Activated CD4-positive, alpha-beta T cell treated with anti-CD3 and anti-CD28 coated beads for 24 hours (primary cell): Measurements from ENCODE around the gene XDH.

Source experiments
- DNase-seq, 2 donors: peaks; one replicate each; pipeline ENCODE4 v3.0.0-alpha.2; 2020; ENCODE audit warnings: low read depth in 2 of 2

The XDH gene

DNA sequence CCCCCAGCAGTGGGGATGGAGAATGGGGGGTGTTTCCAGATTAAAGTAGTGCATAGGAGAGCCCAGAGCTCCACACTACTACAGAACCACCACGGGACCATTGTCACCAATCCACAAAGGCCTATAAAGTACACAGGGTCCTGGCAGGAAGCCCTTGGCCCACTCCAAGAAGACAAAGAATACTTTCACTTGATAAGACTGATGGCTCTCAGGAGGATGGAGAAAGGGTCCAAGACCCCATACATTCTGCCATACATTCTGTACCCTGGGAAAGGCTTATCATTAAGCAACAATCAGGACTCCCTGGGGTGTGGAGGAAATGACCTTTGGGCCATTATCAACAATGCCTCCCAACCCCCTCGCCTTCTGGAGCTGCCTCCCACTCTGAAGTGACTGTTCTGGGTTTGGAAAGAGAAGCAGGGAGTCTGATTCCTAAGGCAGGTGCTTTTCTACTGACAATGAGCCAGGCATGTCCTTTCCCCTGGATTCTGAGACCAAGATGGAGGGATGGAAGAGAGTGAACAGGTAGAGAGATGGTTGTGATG is 85.4 kb downstream of the XDH start:
- DNase-seq: no peak

DNA sequence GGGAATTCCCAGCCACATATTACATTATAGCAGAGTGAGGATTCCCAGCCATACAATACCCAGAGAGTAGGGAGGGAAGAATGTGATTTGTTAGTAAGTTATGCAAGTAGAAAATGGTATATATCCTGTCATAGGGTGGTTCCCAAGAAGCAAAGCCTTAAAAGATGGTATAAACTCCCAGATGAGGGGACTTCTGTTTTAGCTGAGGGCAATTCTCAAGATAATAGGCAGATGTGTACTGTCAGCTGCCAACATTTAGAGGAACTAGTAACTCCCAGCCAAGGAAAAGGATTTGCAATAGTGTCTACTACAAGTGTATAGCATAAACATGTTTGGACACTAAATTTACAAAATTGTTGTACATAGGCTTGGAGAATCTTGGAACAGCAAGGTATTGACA is 86.5 kb downstream of the XDH start:
- DNase-seq: no peak

- no peak for DNase-seq
Measured at GRCh38 chr2:31327505-31327904, 87.0 kb downstream of the XDH start.

- DNase-seq: no peak
Measured at GRCh38 chr2:31324016-31324633, 90.4 kb downstream of the XDH start.

DNA sequence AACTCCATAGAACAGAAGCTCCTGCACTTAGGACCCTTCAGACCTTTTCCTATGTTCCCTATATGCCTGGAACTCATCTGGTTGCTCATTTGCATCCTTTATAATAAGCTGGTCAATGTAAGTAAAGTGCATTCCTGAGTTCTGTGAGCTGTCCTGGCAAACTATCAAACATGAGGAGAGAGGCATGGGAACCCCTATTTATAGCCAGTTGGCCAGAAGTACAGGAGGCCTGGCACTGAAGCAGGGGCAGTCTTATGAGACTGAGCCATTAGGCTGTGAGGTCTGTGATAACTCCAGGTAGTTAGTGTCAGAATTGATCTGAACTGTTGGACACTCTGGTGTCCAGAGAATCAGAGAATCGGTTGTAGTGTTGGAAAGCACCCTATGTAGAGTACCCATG is 92.2 kb downstream of the XDH start:
- DNase-seq: no peak

- no peak for DNase-seq
Measured at GRCh38 chr2:31319406-31320175, 95.0 kb downstream of the XDH start.

DNA sequence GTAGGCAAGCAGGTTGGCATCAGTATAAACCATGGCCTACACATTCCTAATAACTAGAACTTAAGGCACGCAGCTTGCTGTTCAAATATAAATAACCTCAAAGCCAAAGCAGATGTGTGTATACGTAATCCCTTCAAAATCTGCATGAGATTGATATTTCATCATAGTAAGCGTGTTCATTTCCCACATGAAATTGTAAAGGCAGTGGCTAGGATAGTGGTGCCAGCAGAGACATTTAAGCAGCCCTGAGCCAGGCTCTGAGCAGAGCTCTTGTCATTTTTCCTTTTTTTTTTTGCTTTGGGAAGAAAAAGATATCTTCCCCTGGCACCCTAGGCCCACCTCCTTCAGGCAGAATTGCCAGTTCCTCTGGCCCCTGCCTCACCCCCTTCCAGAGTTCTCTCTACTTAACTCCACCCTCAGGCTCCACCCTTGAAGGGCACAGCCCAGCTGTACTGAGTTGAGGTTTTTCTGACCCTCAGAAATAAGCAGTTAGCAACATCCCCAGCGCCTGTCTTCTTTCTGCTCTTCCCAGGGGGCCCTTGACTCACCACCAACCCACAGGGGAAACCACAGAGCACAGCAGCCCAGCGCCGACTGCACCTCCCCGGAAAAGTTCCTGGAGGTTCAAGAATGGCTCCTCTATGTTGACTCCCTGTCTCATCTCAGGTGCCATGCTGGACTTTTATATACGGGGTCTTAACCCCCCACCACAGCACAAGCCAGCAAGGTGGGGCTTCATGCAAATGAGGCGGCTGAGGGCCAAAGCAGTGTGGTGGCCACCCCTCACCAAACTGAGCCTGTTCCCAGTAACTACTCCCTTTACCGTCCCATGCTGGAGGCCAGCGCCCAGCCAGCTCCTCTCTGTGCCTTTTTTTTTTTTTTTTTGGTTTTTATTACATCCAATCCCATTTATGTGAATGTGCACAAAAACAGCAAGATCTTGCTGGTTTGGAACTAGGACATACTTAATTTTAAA is 95.9 kb downstream of the XDH start:
- peak in 1 of 2 donors; percentile 18 for DNase-seq

- DNase-seq: no peak
Measured at GRCh38 chr2:31317396-31317795, 97.1 kb downstream of the XDH start.

- no peak for DNase-seq
Measured at GRCh38 chr2:31314761-31315160, 99.8 kb downstream of the XDH start.

- DNase-seq: no peak
Measured at GRCh38 chr2:31312898-31313297, 101.6 kb downstream of the XDH start.

- no peak for DNase-seq
Measured at GRCh38 chr2:31304816-31305215, 109.7 kb downstream of the XDH start.

GRCh38 chr2:31302940-31303563 is 111.5 kb downstream of the XDH start:
- DNase-seq: no peak

- no peak for DNase-seq
Measured at GRCh38 chr2:31300309-31300708, 114.2 kb downstream of the XDH start.

GRCh38 chr2:31299547-31299946 is 115.0 kb downstream of the XDH start:
- DNase-seq: no peak

- no peak for DNase-seq
Measured at GRCh38 chr2:31297751-31298150, 116.8 kb downstream of the XDH start.

GRCh38 chr2:31296641-31297287 is 117.8 kb downstream of the XDH start:
- DNase-seq: no peak

- DNase-seq: no peak
Measured at GRCh38 chr2:31294196-31294595, 120.3 kb downstream of the XDH start.

DNA sequence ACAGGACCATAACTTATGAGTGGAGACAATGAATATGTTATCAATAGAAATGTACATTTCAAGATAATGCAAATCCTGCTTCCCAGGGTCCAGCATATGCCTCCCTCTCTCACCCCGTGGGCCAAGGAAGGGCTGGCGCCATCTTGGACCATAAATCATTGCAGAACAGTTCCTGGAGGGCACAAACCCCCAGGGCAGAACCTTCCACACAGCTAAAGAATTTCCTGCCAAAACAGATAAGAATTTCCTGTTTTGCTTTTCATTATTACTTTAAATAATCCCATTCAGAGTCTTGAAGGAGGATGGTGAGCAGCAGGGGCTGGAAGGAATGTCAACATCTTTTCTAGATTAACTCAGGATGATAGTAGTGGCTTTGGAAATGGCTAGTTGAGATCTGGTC is 126.9 kb downstream of the XDH start:
- no peak for DNase-seq

- no peak for DNase-seq
Measured at GRCh38 chr2:31286961-31287550, 127.5 kb downstream of the XDH start.

DNA sequence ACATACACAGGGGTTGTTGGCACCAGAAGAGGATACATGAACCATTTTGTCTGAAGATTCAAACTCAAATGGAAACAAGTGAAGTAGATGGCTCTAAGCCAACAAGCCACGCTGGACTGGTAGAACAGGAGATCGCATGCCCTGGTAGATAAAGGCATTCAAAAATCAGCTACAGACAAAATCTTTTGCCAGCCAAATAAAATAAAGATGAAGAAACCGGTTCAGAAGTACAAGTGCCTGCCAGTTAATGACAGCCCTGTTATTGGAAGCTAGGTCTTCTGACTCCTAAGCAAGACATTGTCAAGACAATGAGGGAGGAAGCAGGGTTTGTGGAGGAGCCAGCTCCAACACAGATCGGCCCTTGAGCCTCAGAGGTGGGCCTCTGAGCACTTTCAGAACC is 128.3 kb downstream of the XDH start:
- DNase-seq: no peak
